ENCODE data around the gene CCNY. TPM values are rescaled to one million over a fixed set of nuclear protein-coding genes. Genes with fewer than 3 reads are reported as not detected.

Gene CCNY
- total RNA-seq, 1 experiment from 2014 or later, result 51.9 TPM

GRCh38 chr10:35546824-35547225, 210.5 kb downstream of the CCNY start:
- Histone ChIP-seq H3K9me3 (ENCODE audit: control insufficient read depth, insufficient read depth, low read depth, low read length) (no peaks in the 10 kb centered on the region), H3K36me3 (ENCODE audit: control insufficient read depth, insufficient read depth, low read length) (no peaks in the 10 kb centered on the region), H3K4me3 (ENCODE audit: low read depth in 2 of 2, low read length in 2 of 2) (no peak overlapping the region), H3K4me1 (ENCODE audit: control insufficient read depth, insufficient read depth, low read length) (peaks cover 12% of the 10 kb centered on the region), H3K27ac (ENCODE audit: low read length) (0 out of 2 replicates have a peak overlapping the region, but pooled peaks have one; percentile 17), H3K27me3 (ENCODE audit: control insufficient read depth, insufficient read depth, low read length) (no peaks in the 10 kb centered on the region)
- in situ Hi-C loops (cut with HindIII; ENCODE audit: low pct_unique_long_range_greater_than_20kb, low sequenced_read_pairs) (no loop called here), intact Hi-C loops (cut with micrococcal nuclease; ENCODE audit: unreplicated experiment) (no loop called here)
- ChIA-PET POLR2A (no interaction called here), CTCF (interaction anchor here (1.0 kb wide), 1 partner anchor 15 kb away, joined by 4 read pairs; no protein-coding TSS in a partner anchor)
- no peak for TF ChIP-seq TCF7L2 (IDR thresholded peaks at IDR 0.05; ENCODE audit: low read depth, low read length)
- TF ChIP-seq POLR2AphosphoS5 (IDR thresholded peaks at IDR 0.05; ENCODE audit: low read depth, low read length), result no peak
- peak; percentile 29; the same call in 1 of the 2 replicates for TF ChIP-seq CTCF (IDR thresholded peaks at IDR 0.05)
- ATAC-seq, result peak; percentile 92
- DNase-seq (ENCODE audit: low read depth, low spot score), result no peak
- BruUV-seq (replicated peaks), result no TSS peak

GRCh38 chr10:35552650-35553342, 216.5 kb downstream of the CCNY start:
- ATAC-seq, result no peak
- POLR2A ChIA-PET, result no interaction called here
- Histone ChIP-seq H3K27ac (ENCODE audit: low read length) (no peak overlapping the region), H3K4me3 (ENCODE audit: low read depth in 2 of 2, low read length in 2 of 2) (no peak overlapping the region), H3K36me3 (ENCODE audit: control insufficient read depth, insufficient read depth, low read length) (no peaks in the 10 kb centered on the region), H3K9me3 (ENCODE audit: control insufficient read depth, insufficient read depth, low read depth, low read length) (no peaks in the 10 kb centered on the region), H3K4me1 (ENCODE audit: control insufficient read depth, insufficient read depth, low read length) (no peaks in the 10 kb centered on the region), H3K27me3 (ENCODE audit: control insufficient read depth, insufficient read depth, low read length) (no peaks in the 10 kb centered on the region)
- DNase-seq (ENCODE audit: low read depth, low spot score), result no peak
- CTCF ChIA-PET, result no interaction called here
- BruUV-seq (replicated peaks), result no TSS peak
- no peak for TF ChIP-seq POLR2AphosphoS5 (IDR thresholded peaks at IDR 0.05; ENCODE audit: low read depth, low read length)
- TF ChIP-seq TCF7L2 (IDR thresholded peaks at IDR 0.05; ENCODE audit: low read depth, low read length), result no peak
- TF ChIP-seq REST (IDR thresholded peaks at IDR 0.05; ENCODE audit: insufficient read depth in 1 of 2, low read depth in 2 of 2, low read length in 1 of 2), result no peak
- TF ChIP-seq CTCF (IDR thresholded peaks at IDR 0.05), result no peak
- no peak for TF ChIP-seq SIN3A (IDR thresholded peaks at IDR 0.05; ENCODE audit: borderline replicate concordance, insufficient read depth, low read depth, low read length)
- in situ Hi-C loops (cut with HindIII; ENCODE audit: low pct_unique_long_range_greater_than_20kb, low sequenced_read_pairs), result no loop called here
- intact Hi-C loops (cut with micrococcal nuclease; ENCODE audit: unreplicated experiment), result no loop called here

All from Panc1 (cell line).